CD4-positive, alpha-beta T cell (primary cell): Measurements from ENCODE around the gene HPD. TPM values are rescaled to one million over a fixed set of nuclear protein-coding genes. Genes with fewer than 3 reads are reported as not detected.
"Not testable (repeated sequence)": the region's sequence is repeated elsewhere in the genome, so short reads cannot be mapped to it uniquely, and the experiment has no call there.

Experiments
- ATAC-seq: fragments of 200-7000 bp; cut with Tn5 transposase; one replicate; pipeline ENCODE4 v1.10.0; 2022; ENCODE audit warnings: mild to moderate bottlenecking; ENCODE audit not compliant: poor library complexity
- CTCF ChIA-PET: fragments of 350-600 bp; sonication (Branson Sonifier 250); formaldehyde crosslinking; loops from one replicate; lab custom pipeline; 2021; ENCODE audit warnings: antibody characterized with exemption, inconsistent platforms; lab: Charles Lee
- POLR2A ChIA-PET: fragments of 350-600 bp; sonication (Branson Sonifier 250); formaldehyde crosslinking; loops from one replicate; lab custom pipeline; 2021; ENCODE audit warnings: antibody characterized with exemption, inconsistent platforms; lab: Charles Lee
- DNase-seq, 14 experiments: peaks; one replicate each; pipeline ENCODE4 v3.0.0-alpha.2; 2013 to 2020; ENCODE audit warnings: mixed read lengths in 2 of 14
- H3K27ac ChIP-seq, 2 donors: one replicate each; pipeline versions ENCODE4 v1.5.1 to v1.7.0; 2013; ENCODE audit warnings: low read length in 2 of 2, low read depth in 1 of 2, mild to moderate bottlenecking in 1 of 2
- H3K27me3 ChIP-seq, 2 experiments: 1 replicate in 1 of 2; 2 replicates in 1 of 2; pipeline versions ENCODE4 v1.6.1 to v1.7.0; 2013; ENCODE audit warnings: low read length in 2 of 2, control low read depth in 1 of 2, mild to moderate bottlenecking in 1 of 2, moderate library complexity in 1 of 2; ENCODE audit not compliant: insufficient read depth in 2 of 2, control insufficient read depth in 1 of 2
- H3K36me3 ChIP-seq: one replicate; pipeline ENCODE4 v1.6.1; 2013; ENCODE audit warnings: low read length, control low read depth; ENCODE audit not compliant: insufficient read depth
- H3K4me1 ChIP-seq: one replicate; pipeline ENCODE4 v1.6.1; 2013; ENCODE audit warnings: low read length, control low read depth; ENCODE audit not compliant: insufficient read depth
- H3K4me3 ChIP-seq: one replicate; pipeline ENCODE4 v1.5.1; 2013; ENCODE audit warnings: mild to moderate bottlenecking, low read length, moderate library complexity
- H3K9me3 ChIP-seq, 2 experiments: 1 replicate in 1 of 2; 2 replicates in 1 of 2; pipeline versions ENCODE4 v1.6.1 to v1.7.0; 2013; ENCODE audit warnings: low read length in 2 of 2, mild to moderate bottlenecking in 2 of 2, control low read depth in 1 of 2, moderate library complexity in 1 of 2; ENCODE audit not compliant: control insufficient read depth in 1 of 2, insufficient read depth in 1 of 2
- H3K27ac Mint-ChIP-seq: one replicate; pipeline ENCODE4 v1.8.0; 2020; ENCODE audit warnings: mixed read lengths
- H3K27me3 Mint-ChIP-seq: one replicate; pipeline ENCODE4 v1.8.0; 2021; ENCODE audit warnings: mixed read lengths
- H3K36me3 Mint-ChIP-seq: one replicate; pipeline ENCODE4 v1.8.0; 2021; ENCODE audit warnings: low read depth, mixed read lengths
- H3K4me1 Mint-ChIP-seq: one replicate; pipeline ENCODE4 v1.8.0; 2021; ENCODE audit warnings: low read depth, mixed read lengths
- H3K4me3 Mint-ChIP-seq: one replicate; pipeline ENCODE4 v1.8.0; 2020; ENCODE audit warnings: mild to moderate bottlenecking, mixed read lengths
- H3K9me3 Mint-ChIP-seq: one replicate; pipeline ENCODE4 v1.8.0; 2020; ENCODE audit warnings: mixed read lengths
- CTCF ChIP-seq: fragments of 200-600 bp; IDR thresholded peaks from one replicate; pipeline ENCODE4 v1.8.0; 2022; ENCODE audit warnings: antibody characterized with exemption, mild to moderate bottlenecking
- intact Hi-C, 2 experiments: fragments of 100-400 bp; cut with DNase I in 1 of 2; cut with micrococcal nuclease in 1 of 2; formaldehyde crosslinking; loops; one replicate each; pipeline versions ENCODE4 v1.15.1 to v1.9.0; 2023 to 2025; cut with DNase I, micrococcal nuclease
- total RNA-seq, 174 experiments: library from RNA in 2 of 174; stranded (reverse) in 2 of 174; gene quantifications; one replicate each; pipeline ENCODE4 v1.2.3 and lab custom pipeline; 2021 to 2026

HPD gene
- total RNA-seq, 2 experiments from 2014 or later, result not detected

- H3K27me3 ChIP-seq, result no peaks in the 10 kb centered on the region
- no peak for TF ChIP-seq CTCF
- ChIA-PET CTCF (interaction anchor here (1.3 kb wide), 1 partner anchor 99 kb away, joined by 4 read pairs; no protein-coding TSS in a partner anchor), POLR2A (no interaction called here)
- Mint-ChIP-seq H3K4me1 (peaks cover 36% of the 10 kb centered on the region), H3K4me3 (peak overlapping the region; percentile 16), H3K36me3 (peaks cover 69% of the 10 kb centered on the region), H3K9me3 (no peaks in the 10 kb centered on the region), H3K27ac (peak overlapping the region; percentile 47), H3K27me3 (no peaks in the 10 kb centered on the region)
- intact Hi-C loops, result no loop called here
- no peak overlapping the region for H3K4me3 ChIP-seq
- peaks cover 41% of the 10 kb centered on the region for H3K36me3 ChIP-seq
- H3K9me3 ChIP-seq, result no peaks in the 10 kb centered on the region
- H3K27ac ChIP-seq, result no peak overlapping the region
- H3K4me1 ChIP-seq, result peaks cover 33% of the 10 kb centered on the region
- ATAC-seq (no peak), DNase-seq (peak in 2 of 14 experiments; percentile 20 to 34)
Measured at GRCh38 chr12:121893961-121894460, 35.4 kb upstream of the HPD start.

GRCh38 chr12:121892673-121893561 lies 34.3 kb upstream of the HPD start:
- Histone ChIP-seq H3K27ac (no peak overlapping the region), H3K9me3 (no peaks in the 10 kb centered on the region), H3K4me3 (no peak overlapping the region), H3K27me3 (no peaks in the 10 kb centered on the region), H3K36me3 (peaks cover 36% of the 10 kb centered on the region), H3K4me1 (peaks cover 43% of the 10 kb centered on the region)
- Mint-ChIP-seq H3K4me3 (peak overlapping the region; percentile 25), H3K4me1 (peaks cover 46% of the 10 kb centered on the region), H3K27ac (no peak overlapping the region), H3K36me3 (peaks cover 69% of the 10 kb centered on the region), H3K27me3 (no peaks in the 10 kb centered on the region), H3K9me3 (no peaks in the 10 kb centered on the region)
- DNase-seq, result no peak
- ATAC-seq, result no peak
- intact Hi-C loops, result no loop called here
- TF ChIP-seq CTCF, result no peak
- ChIA-PET CTCF (interaction anchor here (1.3 to 2.1 kb wide), 3 partner anchors 25 to 98 kb away, joined by 4 to 8 read pairs (median 6); partner anchors contain the start of genes CFAP251 and RHOF), POLR2A (no interaction called here)

- peaks cover 40% of the 10 kb centered on the region for H3K36me3 Mint-ChIP-seq
- H3K27me3 Mint-ChIP-seq, ATAC-seq, DNase-seq, H3K27me3 ChIP-seq, H3K9me3 Mint-ChIP-seq, H3K9me3 ChIP-seq: not testable (repeated sequence)
- H3K27ac Mint-ChIP-seq, result peak overlapping the region; percentile 96
- intact Hi-C loops, result loop anchor here (2.0 to 5.0 kb wide), 10 partner anchors 27 to 537 kb away; partner anchors contain the start of genes TMEM120B (in 2 of the 2) and ANAPC5 (in 1 of the 2)
- peaks cover 42% of the 10 kb centered on the region for H3K4me1 Mint-ChIP-seq
- POLR2A ChIA-PET, result interaction anchor here (1.7 to 3.0 kb wide), 6 partner anchors 29 to 336 kb away, joined by 7 to 62 read pairs (median 12); partner anchors contain the start of genes CFAP251, DIABLO, ORAI1 and RHOF
- Histone ChIP-seq H3K4me3 (peak overlapping the region; percentile 96), H3K27ac (peak overlapping the region; percentile 86 to 97), H3K36me3 (peaks cover 12% of the 10 kb centered on the region), H3K4me1 (peaks cover 45% of the 10 kb centered on the region)
- peak overlapping the region; percentile 96 for H3K4me3 Mint-ChIP-seq
- CTCF ChIA-PET, result interaction anchor here (1.6 to 4.3 kb wide), 5 partner anchors 29 to 95 kb away, joined by 4 to 46 read pairs (median 9); partner anchors contain the start of genes CFAP251 and RHOF
Measured at GRCh38 chr12:121889661-121890060, 31.0 kb upstream of the HPD start.
